ENCODE measurements around the gene PRR14L.

- no peak for TF ChIP-seq TAF1 (IDR thresholded peaks at IDR 0.05; ENCODE audit: borderline replicate concordance, low read depth, low read length)
- no peak for TF ChIP-seq POLR2A (IDR thresholded peaks at IDR 0.05; ENCODE audit: low read depth, low read length)
- no peak for TF ChIP-seq POLR2AphosphoS5 (IDR thresholded peaks at IDR 0.05; ENCODE audit: low read depth, low read length)
These were observed 1.4 kb downstream of the PRR14L start for GRCh38 chr22:31748490-31748889.
